ENCODE results near the gene LMNB1. TPM values are rescaled to one million over a fixed set of nuclear protein-coding genes. Genes with fewer than 3 reads are reported as not detected.
"Not testable (repeated sequence)": the region's sequence is repeated elsewhere in the genome, so short reads cannot be mapped to it uniquely, and the experiment has no call there.

Gene LMNB1
- total and polyA plus RNA-seq, 2 donors, result 3.3 to 49.1 TPM

DNA sequence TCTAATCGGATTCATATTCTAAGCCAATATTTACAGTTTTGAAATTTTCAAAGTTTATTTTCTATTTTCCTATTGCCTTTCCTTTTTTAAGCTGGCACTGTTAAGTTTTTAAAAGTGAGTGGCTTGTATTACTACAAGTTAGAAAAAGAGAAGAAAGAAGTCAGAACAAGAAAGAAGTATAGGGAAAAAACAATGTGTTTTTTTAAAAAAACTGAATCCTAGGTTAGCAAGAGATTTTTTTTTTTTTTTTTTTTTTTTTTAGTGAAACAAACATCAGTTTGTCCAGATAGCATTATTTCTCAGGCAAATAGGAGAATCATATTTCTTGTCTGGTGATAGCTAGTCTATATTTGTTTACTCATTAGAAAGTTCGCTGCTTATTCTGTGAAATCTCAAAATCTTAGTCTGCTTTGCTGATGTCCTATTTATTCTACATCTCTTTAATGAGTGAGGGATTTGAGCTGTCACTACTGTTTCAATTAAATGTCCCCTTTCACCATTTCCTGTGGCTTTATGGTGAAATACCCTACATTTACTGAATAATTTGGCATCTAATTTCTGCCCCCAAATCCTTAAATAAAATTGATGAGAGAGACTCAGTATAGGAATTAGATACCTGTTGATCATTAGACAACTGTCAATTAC lies 19.1 kb upstream of the LMNB1 start:
- 37% methylated on average over 2 of the region's 2 CpGs for WGBS
- DNase-seq (ENCODE audit: extremely low spot score), result no peak
- Histone ChIP-seq H3K4me3 (ENCODE audit: low read depth, low read length) (no peak overlapping the region), H3K4me1 (ENCODE audit: insufficient read depth) (no peaks in the 10 kb centered on the region), H3K27ac (ENCODE audit: low read depth) (no peak overlapping the region), H3K36me3 (ENCODE audit: insufficient read depth) (no peaks in the 10 kb centered on the region)

DNA sequence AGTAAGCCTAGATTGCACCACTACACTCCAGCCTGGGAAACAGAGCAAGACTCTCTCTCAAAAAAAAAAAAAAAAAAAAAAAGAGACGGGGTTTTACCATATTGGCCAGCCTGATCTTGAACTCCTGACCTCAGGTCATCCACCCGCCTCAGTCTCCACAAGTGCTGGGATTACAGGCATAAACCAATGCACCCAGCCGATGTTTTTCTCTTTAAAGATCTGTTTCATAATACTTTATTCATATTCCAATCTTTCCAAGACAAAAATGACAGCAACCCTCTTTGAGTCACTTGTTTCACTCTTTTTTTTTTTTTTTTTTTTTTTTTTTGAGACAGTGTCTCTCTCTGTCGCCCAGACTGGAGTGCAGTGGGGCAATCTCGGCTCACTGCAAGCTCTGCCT lies 13.6 kb upstream of the LMNB1 start:
- H3K27ac ChIP-seq (ENCODE audit: low read depth), result no peak overlapping the region
- DNase-seq (ENCODE audit: extremely low spot score), result no peak
- no peak overlapping the region for H3K4me3 ChIP-seq (ENCODE audit: low read depth, low read length)
- no peaks in the 10 kb centered on the region for H3K4me1 ChIP-seq (ENCODE audit: insufficient read depth)
- 83% methylated on average over 5 of the region's 5 CpGs for WGBS
- H3K36me3 ChIP-seq (ENCODE audit: insufficient read depth), result no peaks in the 10 kb centered on the region

DNA sequence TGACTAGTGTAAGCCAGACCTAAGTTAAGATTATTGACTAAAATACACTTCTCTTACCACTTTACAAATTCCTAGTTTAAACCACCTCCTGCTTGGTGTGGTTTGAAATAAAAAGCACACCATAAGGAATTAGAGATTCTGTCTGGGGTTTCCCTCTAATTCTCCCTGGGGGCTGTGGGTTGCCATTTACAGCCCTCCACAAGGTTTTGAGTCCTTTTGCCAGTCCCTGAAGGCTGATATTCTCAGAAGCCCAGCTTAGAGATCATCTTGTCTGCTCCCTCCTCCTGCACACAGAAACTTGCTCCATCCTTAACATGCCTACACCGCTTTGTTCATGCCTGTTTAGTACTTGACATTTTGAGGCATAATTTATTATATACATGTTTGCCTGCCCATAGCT lies 7.2 kb upstream of the LMNB1 start:
- H3K27ac ChIP-seq (ENCODE audit: low read depth), result no peak overlapping the region
- DNase-seq (ENCODE audit: extremely low spot score), result no peak
- no peaks in the 10 kb centered on the region for H3K4me1 ChIP-seq (ENCODE audit: insufficient read depth)
- H3K36me3 ChIP-seq (ENCODE audit: insufficient read depth), result no peaks in the 10 kb centered on the region
- WGBS, result 94% methylated on average over 1 of the region's 1 CpG
- no peak overlapping the region for H3K4me3 ChIP-seq (ENCODE audit: low read depth, low read length)

DNA sequence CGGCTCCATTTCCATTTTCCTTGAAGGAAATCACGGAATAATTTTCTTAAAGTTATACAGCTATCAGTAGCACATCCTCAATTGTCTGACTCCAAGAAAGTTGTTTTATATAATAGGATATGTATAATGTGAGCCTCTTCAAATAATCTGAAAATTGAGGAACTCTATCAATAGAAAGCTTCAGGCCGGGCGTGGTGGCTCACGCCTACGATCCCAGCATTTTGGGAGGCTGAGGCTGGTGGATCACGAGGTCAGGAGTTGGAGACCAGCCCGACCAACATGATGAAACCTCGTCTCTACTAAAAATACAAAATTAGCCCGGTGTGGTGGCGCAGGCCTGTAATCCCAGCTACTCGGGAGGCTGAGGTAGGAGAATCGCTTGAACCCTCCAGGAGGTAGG lies 3.4 kb upstream of the LMNB1 start:
- DNase-seq (ENCODE audit: extremely low spot score); H3K4me3 ChIP-seq (ENCODE audit: low read depth, low read length); H3K36me3 ChIP-seq (ENCODE audit: insufficient read depth); H3K27ac ChIP-seq (ENCODE audit: low read depth); H3K4me1 ChIP-seq (ENCODE audit: insufficient read depth): not testable (repeated sequence)
- WGBS, result 95% methylated on average over 13 of the region's 13 CpGs

DNA sequence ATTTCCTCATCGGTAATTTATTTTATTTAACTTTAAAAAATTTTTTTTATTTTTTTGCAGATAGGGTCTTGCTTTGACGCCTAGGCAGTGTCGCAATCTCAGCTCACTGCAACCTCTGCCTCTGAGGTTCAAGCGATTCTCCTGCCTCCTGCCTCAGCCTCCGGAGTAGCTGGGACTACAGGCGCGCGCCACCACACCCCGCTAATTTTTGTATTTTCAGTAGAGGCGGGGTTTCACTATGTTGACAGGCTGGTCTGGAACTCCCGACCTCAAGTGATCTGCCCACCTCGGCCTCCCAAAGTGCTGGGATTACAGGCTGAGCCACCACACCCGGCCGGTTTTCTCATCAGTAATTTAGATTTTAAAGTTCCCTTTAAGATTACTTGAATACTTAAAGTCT lies 2.3 kb upstream of the LMNB1 start:
- 96% methylated on average over 14 of the region's 14 CpGs for WGBS

DNA sequence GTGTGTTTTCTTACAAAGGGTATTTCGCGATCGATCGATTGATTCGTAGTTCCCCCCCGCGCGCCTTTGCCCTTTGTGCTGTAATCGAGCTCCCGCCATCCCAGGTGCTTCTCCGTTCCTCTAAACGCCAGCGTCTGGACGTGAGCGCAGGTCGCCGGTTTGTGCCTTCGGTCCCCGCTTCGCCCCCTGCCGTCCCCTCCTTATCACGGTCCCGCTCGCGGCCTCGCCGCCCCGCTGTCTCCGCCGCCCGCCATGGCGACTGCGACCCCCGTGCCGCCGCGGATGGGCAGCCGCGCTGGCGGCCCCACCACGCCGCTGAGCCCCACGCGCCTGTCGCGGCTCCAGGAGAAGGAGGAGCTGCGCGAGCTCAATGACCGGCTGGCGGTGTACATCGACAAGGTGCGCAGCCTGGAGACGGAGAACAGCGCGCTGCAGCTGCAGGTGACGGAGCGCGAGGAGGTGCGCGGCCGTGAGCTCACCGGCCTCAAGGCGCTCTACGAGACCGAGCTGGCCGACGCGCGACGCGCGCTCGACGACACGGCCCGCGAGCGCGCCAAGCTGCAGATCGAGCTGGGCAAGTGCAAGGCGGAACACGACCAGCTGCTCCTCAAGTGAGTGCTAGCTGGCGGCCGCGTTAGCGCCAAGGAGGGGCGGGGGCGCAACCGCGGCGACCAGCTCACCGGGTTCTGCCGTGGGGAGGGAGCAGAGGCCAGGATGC lies 480 bp downstream of the LMNB1 start:
- DNase-seq (ENCODE audit: extremely low spot score), result no peak
- under 1% methylated on average over 93 of the region's 93 CpGs for WGBS
- Histone ChIP-seq H3K27ac (ENCODE audit: low read depth) (peak overlapping the region; percentile 11), H3K4me3 (ENCODE audit: low read depth, low read length) (peak overlapping the region; percentile 58), H3K36me3 (ENCODE audit: insufficient read depth) (no peaks in the 10 kb centered on the region), H3K4me1 (ENCODE audit: insufficient read depth) (no peaks in the 10 kb centered on the region)

More for the DNA sequence above, 2.3 kb upstream of the LMNB1 start:
- not testable (repeated sequence) for H3K36me3 ChIP-seq (ENCODE audit: insufficient read depth); H3K27ac ChIP-seq (ENCODE audit: low read depth); DNase-seq (ENCODE audit: extremely low spot score); H3K4me1 ChIP-seq (ENCODE audit: insufficient read depth); H3K4me3 ChIP-seq (ENCODE audit: low read depth, low read length)

DNA sequence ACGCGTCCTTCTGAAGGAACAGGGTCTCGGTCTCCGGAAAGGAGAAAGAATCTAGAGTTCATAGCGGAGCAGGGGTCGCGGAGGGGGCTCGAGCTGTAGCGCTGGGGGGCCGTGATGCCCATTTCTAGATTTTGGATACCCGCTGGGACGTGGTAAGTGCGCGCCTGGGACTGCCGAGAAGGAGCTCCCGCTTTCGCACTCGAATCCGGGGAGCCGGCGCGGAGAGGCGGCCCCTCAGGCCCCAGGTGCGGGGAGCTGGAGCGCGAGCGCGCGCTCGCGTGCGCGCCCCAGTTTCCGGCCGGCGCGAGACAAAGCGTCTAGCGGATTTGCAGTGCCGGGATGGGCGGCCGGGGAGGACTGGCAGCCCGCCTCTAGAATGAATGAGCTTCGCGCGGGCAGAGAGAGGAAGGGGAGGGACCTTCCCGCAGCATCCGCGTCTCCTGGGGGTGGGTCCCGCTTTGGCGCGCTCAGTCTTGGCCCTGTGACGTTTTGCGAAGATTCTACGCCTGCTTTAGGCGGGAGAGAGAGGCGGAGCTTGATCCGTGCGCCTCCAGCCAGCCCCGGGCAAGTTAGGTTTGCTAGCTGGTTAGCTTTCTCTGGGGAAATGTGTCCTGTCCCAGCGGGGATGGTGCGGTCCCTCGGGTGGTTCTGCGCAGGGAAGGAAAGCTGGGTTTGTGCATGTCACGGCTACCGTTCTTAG lies 1.2 kb downstream of the LMNB1 start:
- WGBS, result under 1% methylated on average over 66 of the region's 66 CpGs
- DNase-seq (ENCODE audit: extremely low spot score), result peak; percentile 82
- Histone ChIP-seq H3K4me3 (ENCODE audit: low read depth, low read length) (peak overlapping the region; percentile 58), H3K27ac (ENCODE audit: low read depth) (no peak overlapping the region), H3K36me3 (ENCODE audit: insufficient read depth) (no peaks in the 10 kb centered on the region), H3K4me1 (ENCODE audit: insufficient read depth) (no peaks in the 10 kb centered on the region)

DNA sequence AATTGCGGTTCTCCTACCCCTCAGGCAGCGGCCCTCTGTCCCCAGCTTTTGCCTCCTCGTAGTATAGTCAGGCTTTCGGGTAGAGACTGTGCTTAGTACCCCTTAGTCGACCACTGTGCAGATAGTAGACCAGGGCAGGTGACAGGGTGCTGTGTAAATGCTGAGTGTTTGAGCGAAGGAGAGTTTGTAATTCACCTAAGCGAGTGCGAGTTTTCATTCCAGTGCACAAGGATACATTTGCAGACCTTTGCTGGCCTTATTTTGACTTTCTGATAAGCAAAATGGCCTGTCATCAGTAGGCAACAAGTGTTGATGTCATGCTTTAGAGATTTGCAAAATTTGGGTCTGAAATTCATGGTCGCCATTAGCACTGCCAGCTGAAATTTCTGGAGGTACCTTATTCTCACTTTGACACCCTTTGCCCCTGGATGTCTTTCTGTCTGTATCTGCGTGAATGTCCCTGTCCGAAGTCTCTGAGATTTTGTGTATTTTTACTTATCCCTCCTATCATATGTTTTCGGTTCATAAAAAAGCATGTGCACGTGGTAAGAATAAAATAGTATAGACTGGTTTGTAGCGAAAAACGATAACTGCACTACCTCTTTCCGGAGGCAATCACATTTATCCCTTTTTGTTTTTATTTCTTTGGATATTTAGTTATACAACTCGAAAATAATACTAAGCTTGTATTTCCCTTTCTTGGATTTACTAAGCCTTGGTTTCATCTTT lies 1.9 kb downstream of the LMNB1 start:
- H3K4me3 ChIP-seq (ENCODE audit: low read depth, low read length), result peak overlapping the region; percentile 58
- no peaks in the 10 kb centered on the region for H3K36me3 ChIP-seq (ENCODE audit: insufficient read depth)
- no peaks in the 10 kb centered on the region for H3K4me1 ChIP-seq (ENCODE audit: insufficient read depth)
- 17% methylated on average over 17 of the region's 17 CpGs for WGBS
- no peak overlapping the region for H3K27ac ChIP-seq (ENCODE audit: low read depth)
- no peak for DNase-seq (ENCODE audit: extremely low spot score)

DNA sequence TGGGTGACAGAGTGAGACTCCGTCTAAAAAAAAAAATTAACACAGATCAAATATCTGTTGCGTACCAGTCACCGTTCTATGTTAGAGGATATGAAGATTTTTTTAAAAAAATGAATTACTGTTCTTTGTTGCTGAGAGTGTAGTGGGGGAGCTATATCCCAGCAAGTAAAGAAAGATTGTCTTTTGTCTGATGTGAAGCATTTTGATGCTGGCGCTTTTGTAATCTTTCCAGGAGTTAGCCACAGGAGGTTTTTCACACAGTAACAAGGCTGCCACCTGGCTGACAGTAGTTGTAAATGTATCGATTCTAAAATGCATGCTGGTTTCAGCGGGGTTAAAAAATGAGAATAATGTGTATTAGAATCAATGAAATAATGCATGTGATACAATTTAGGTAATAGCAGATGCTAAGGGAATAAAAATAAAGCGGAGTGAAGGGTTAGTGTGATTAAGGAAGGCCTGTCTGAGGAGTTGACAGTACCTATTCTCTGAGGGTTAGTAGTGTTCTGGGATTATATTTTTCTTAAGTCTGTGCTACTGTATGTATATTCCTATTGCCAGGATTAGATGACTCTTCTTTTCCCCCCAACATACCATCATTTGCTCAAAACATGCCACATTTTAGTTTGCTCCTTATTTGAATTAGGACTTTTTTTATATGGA lies 3.4 kb downstream of the LMNB1 start:
- Histone ChIP-seq H3K36me3 (ENCODE audit: insufficient read depth) (no peaks in the 10 kb centered on the region), H3K4me3 (ENCODE audit: low read depth, low read length) (no peak overlapping the region), H3K4me1 (ENCODE audit: insufficient read depth) (no peaks in the 10 kb centered on the region), H3K27ac (ENCODE audit: low read depth) (no peak overlapping the region)
- peak; percentile 8 for DNase-seq (ENCODE audit: extremely low spot score)
- WGBS, result 33% methylated on average over 7 of the region's 7 CpGs

DNA sequence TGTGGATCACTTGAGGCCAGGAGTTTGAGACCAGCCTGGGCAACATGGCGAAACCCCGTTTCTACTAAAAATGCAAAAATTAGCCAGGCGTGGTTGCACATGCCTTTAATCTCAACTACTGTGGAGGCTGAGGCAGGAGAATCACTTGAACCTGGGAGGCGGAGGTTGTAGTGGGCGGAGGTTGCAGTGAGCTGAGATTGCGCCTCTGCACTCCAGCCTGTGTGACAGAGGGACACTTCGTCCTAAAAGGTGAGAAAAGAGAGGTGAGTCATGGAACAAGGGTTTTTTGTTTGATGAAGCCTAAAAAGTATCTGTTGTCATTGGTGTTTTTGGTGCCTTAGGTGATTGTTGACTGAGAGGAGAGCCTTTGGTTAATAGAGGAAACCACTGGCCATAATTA lies 11.5 kb downstream of the LMNB1 start:
- H3K36me3 ChIP-seq (ENCODE audit: insufficient read depth); H3K4me3 ChIP-seq (ENCODE audit: low read depth, low read length); H3K27ac ChIP-seq (ENCODE audit: low read depth); DNase-seq (ENCODE audit: extremely low spot score); H3K4me1 ChIP-seq (ENCODE audit: insufficient read depth): not testable (repeated sequence)
- WGBS, result 96% methylated on average over 7 of the region's 7 CpGs

DNA sequence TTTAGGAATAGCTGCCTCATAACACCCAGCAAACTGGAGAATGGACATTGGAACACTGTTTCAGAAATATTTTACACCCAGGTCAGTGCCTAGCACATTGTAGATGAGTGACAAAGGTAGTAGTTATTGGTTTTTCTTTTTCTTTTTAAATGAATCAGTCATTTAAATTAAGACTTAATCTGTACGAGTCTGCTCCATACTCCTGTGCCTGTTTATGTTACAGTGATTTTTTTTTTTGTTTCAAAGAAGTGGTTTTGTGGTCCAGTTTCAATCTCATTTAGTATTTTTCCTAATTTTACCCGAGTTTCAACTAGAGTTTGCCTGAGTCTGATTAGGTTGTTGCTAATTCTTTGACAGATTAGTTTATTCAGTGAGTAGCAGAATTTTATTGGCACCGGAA lies 16.2 kb downstream of the LMNB1 start:
- WGBS, result 82% methylated on average over 3 of the region's 3 CpGs
- no peak overlapping the region for H3K4me3 ChIP-seq (ENCODE audit: low read depth, low read length)
- H3K36me3 ChIP-seq (ENCODE audit: insufficient read depth), result no peaks in the 10 kb centered on the region
- DNase-seq (ENCODE audit: extremely low spot score), result no peak
- no peak overlapping the region for H3K27ac ChIP-seq (ENCODE audit: low read depth)
- H3K4me1 ChIP-seq (ENCODE audit: insufficient read depth), result no peaks in the 10 kb centered on the region

DNA sequence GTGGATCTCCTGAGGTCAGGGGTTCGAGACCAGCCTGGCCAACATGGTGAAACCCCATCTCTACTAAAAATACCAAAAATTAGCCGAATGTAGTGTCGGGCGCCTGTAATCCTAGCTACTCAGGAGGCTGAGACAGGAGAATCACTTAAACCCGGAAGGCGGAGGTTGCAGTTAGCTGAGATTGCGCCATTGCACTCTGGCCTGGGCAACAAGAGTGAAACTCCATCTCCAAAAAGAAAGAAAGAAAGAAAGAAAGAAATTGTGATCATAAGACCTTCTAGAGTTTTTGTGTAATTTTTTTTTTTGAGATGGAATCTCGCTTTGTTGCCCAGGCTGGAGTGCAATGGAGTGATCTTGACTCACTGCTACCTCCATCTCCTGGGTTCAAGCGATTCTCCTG lies 16.7 kb downstream of the LMNB1 start:
- not testable (repeated sequence) for H3K4me1 ChIP-seq (ENCODE audit: insufficient read depth); DNase-seq (ENCODE audit: extremely low spot score); H3K27ac ChIP-seq (ENCODE audit: low read depth); H3K4me3 ChIP-seq (ENCODE audit: low read depth, low read length); H3K36me3 ChIP-seq (ENCODE audit: insufficient read depth)
- 96% methylated on average over 9 of the region's 9 CpGs for WGBS

DNA sequence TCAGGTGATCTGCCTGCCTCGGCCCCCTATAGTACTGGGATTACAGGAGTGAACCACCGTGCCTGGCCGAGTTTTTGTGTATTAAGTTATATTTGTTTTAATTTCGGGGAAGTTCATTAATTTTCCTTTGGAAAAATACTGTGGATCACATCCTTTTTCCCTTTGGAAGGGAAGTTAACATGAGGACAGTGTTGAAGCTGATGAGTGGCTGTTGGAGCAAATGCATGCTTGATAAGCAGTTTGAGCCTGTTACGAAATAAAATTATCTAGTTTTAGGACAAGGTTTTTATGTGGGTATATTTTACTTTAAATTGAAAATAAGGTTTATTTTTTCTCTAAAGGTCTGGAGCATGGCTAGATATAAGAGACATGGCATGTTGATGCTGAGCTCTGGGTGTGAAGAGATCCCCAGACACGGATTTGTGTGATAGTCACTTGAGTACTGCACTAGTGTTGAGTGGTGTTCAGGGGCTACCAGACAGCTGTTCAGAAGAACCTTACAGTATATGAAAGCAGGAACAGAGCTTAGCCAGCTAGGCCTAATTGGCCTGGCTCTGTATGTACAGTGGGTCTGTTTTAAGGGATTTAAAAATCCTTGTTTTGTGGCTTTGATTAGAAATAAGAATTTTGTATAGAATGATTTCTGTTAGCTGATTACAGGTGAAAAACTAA lies 17.4 kb downstream of the LMNB1 start:
- WGBS, result 66% methylated on average over 6 of the region's 6 CpGs

More for the DNA sequence above, 17.4 kb downstream of the LMNB1 start:
- no peak overlapping the region for H3K27ac ChIP-seq (ENCODE audit: low read depth)
- no peaks in the 10 kb centered on the region for H3K4me1 ChIP-seq (ENCODE audit: insufficient read depth)
- H3K4me3 ChIP-seq (ENCODE audit: low read depth, low read length), result no peak overlapping the region
- no peak for DNase-seq (ENCODE audit: extremely low spot score)
- H3K36me3 ChIP-seq (ENCODE audit: insufficient read depth), result no peaks in the 10 kb centered on the region
